Measurements from ENCODE around the gene SH2D7. TPM values are rescaled to one million over a fixed set of nuclear protein-coding genes. Genes with fewer than 3 reads are reported as not detected.
A peak's percentile ranks its signal among the peaks of the same experiment; 100 is the strongest.

The SH2D7 gene
- total and polyA plus RNA-seq, 2 experiments from 2014 or later: 0.31 TPM; not detected in 1

DNA sequence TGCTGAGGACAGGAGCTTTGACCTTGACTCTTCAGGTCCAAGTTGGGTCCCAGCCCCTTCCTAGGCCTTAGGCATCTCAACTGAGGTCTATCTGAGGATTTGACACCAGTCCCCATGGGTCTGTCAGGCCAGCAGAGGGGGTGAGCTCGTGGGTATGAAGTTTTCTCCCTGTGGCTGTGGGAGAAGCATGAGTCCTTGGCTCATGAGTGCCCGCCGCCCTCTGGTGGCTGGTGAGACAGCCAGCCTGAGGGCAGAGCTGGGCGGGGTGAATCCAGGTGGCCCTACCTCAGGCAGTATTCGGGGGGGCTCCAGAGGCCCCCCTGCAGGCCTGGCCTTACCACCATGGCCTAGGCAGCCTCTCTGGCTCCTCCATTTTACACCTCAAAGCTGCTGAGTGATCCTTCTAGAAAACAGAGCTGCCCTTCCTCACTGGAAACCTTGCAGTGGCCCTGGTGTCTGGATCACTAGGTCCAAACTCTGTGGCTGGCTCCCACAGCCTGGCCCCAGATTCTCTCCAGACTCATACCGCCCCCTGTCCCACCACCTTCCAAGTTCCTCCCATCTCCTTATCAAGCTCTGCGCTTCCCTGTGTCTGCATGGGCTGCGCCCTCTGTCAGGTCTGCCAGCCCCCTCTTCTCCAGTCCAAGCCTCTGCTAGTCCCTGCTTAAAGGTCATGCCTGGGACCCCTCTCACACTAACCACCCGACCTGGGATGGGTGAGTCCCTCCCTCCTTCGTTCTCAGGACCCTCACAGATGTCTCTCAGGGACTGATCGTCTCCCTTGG, 16.1 kb downstream of the SH2D7 start:
- H3K4me3 Mint-ChIP-seq: no peak overlapping the region
- H3K36me3 Mint-ChIP-seq (ENCODE audit: low read depth): peaks cover 10% of the 10 kb centered on the region; the same call in 2 of the 3 replicates

DNA sequence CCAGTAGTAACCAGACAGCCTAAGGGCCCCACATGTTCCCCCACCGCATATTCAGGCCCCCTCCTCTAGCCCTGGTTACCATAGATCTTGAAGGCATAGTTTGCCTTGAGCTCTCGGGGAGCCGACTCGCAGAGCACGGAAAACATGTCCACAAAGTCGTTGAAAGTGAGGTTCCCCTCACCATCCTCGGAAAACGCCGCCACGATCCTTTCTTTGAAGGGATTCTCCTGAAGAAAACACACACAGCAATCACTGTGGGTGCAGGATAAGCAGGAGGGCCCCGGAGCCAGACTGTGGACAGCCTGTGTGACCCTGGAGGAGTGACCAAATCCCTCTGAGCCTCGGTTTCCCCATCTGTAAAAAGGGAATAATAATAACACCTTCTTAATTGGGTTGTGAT, 16.8 kb downstream of the SH2D7 start:
- Histone ChIP-seq H4K20me1 (replicated peaks; ENCODE audit: insufficient read depth) (no peaks in the 10 kb centered on the region), H2AFZ (no peak overlapping the region)
- TF ChIP-seq ZNF331 (CRISPR knock-in tag; IDR thresholded peaks at IDR 0.05; ENCODE audit: low read depth) (no peak), ZNF114 (CRISPR knock-in tag; IDR thresholded peaks at IDR 0.05) (no peak), CREB1 (CRISPR knock-in tag; IDR thresholded peaks at IDR 0.05; ENCODE audit: low read depth) (no peak), EZH2 (IDR thresholded peaks at IDR 0.05; ENCODE audit: low read depth, unreplicated experiment) (no peak), STAT1 (IDR thresholded peaks at IDR 0.05; ENCODE audit: unreplicated experiment) (no peak), EZH2phosphoT487 (IDR thresholded peaks at IDR 0.05; ENCODE audit: unreplicated experiment) (no peak), POLR2AphosphoS5 (IDR thresholded peaks at IDR 0.05; ENCODE audit: low read depth) (no peak)
- TF ChIP-seq, protein P1, sequence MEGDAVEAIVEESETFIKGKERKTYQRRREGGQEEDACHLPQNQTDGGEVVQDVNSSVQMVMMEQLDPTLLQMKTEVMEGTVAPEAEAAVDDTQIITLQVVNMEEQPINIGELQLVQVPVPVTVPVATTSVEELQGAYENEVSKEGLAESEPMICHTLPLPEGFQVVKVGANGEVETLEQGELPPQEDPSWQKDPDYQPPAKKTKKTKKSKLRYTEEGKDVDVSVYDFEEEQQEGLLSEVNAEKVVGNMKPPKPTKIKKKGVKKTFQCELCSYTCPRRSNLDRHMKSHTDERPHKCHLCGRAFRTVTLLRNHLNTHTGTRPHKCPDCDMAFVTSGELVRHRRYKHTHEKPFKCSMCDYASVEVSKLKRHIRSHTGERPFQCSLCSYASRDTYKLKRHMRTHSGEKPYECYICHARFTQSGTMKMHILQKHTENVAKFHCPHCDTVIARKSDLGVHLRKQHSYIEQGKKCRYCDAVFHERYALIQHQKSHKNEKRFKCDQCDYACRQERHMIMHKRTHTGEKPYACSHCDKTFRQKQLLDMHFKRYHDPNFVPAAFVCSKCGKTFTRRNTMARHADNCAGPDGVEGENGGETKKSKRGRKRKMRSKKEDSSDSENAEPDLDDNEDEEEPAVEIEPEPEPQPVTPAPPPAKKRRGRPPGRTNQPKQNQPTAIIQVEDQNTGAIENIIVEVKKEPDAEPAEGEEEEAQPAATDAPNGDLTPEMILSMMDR (conservative IDR thresholded peaks at IDR 0.05; ENCODE audit: low read depth in 2 of 2): no peak

More for the DNA sequence above, 16.1 kb downstream of the SH2D7 start:
- H3K27ac ChIP-seq (ENCODE audit: low read depth): 0 out of 2 replicates have a peak overlapping the region, but pooled peaks have one; percentile 66
- H3F3A ChIP-seq (replicated peaks; ENCODE audit: low read depth): no peaks in the 10 kb centered on the region
- Mint-ChIP-seq H3K4me1 (peaks cover 5% of the 10 kb centered on the region), H3K27me3 (ENCODE audit: insufficient read depth, low read depth, poor library complexity) (peaks cover 12% of the 10 kb centered on the region), H3K27ac (no peak overlapping the region; the same call in 1 of the 2 replicates), H3K9me3 (no peaks in the 10 kb centered on the region; the same call in 2 of the 3 replicates)
- no peaks in the 10 kb centered on the region for H3K27me3 ChIP-seq (ENCODE audit: insufficient read depth)
- no peaks in the 10 kb centered on the region for H3K79me2 ChIP-seq (replicated peaks; ENCODE audit: insufficient read depth)
- no peak overlapping the region for H3K4me2 ChIP-seq
- no peak overlapping the region for H2AFZ ChIP-seq
- ATAC-seq (peak; percentile 94), DNase-seq (ENCODE audit: low spot score) (peak; percentile 90)
- H3K4me1 ChIP-seq (ENCODE audit: insufficient read depth): no peaks in the 10 kb centered on the region; the same call in 1 of the 2 replicates
- no peaks in the 10 kb centered on the region for H3K36me3 ChIP-seq (ENCODE audit: insufficient read depth)
- no peaks in the 10 kb centered on the region for H3K9me2 ChIP-seq (ENCODE audit: insufficient read depth)
- TF ChIP-seq, protein P1 (conservative IDR thresholded peaks at IDR 0.05; ENCODE audit: low read depth in 2 of 2): peak; percentile 82 to 89
- TF ChIP-seq, protein P2, sequence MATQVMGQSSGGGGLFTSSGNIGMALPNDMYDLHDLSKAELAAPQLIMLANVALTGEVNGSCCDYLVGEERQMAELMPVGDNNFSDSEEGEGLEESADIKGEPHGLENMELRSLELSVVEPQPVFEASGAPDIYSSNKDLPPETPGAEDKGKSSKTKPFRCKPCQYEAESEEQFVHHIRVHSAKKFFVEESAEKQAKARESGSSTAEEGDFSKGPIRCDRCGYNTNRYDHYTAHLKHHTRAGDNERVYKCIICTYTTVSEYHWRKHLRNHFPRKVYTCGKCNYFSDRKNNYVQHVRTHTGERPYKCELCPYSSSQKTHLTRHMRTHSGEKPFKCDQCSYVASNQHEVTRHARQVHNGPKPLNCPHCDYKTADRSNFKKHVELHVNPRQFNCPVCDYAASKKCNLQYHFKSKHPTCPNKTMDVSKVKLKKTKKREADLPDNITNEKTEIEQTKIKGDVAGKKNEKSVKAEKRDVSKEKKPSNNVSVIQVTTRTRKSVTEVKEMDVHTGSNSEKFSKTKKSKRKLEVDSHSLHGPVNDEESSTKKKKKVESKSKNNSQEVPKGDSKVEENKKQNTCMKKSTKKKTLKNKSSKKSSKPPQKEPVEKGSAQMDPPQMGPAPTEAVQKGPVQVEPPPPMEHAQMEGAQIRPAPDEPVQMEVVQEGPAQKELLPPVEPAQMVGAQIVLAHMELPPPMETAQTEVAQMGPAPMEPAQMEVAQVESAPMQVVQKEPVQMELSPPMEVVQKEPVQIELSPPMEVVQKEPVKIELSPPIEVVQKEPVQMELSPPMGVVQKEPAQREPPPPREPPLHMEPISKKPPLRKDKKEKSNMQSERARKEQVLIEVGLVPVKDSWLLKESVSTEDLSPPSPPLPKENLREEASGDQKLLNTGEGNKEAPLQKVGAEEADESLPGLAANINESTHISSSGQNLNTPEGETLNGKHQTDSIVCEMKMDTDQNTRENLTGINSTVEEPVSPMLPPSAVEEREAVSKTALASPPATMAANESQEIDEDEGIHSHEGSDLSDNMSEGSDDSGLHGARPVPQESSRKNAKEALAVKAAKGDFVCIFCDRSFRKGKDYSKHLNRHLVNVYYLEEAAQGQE (IDR thresholded peaks at IDR 0.05; ENCODE audit: unreplicated experiment): no peak
- TF ChIP-seq CREB1 (CRISPR knock-in tag; IDR thresholded peaks at IDR 0.05; ENCODE audit: low read depth): no peak
- H4K20me1 ChIP-seq (replicated peaks; ENCODE audit: insufficient read depth): no peaks in the 10 kb centered on the region
- no peak overlapping the region for H3K4me3 ChIP-seq

More for the DNA sequence above, 16.8 kb downstream of the SH2D7 start:
- H3K36me3 Mint-ChIP-seq (ENCODE audit: low read depth): peaks cover 10% of the 10 kb centered on the region; the same call in 2 of the 3 replicates
- Histone ChIP-seq H3F3A (replicated peaks; ENCODE audit: low read depth) (no peaks in the 10 kb centered on the region), H3K36me3 (ENCODE audit: insufficient read depth) (no peaks in the 10 kb centered on the region), H3K9me2 (ENCODE audit: insufficient read depth) (no peaks in the 10 kb centered on the region), H3K79me2 (replicated peaks; ENCODE audit: insufficient read depth) (no peaks in the 10 kb centered on the region), H3K27me3 (ENCODE audit: insufficient read depth) (no peaks in the 10 kb centered on the region), H3K4me3 (no peak overlapping the region), H3K4me2 (no peak overlapping the region), H3K27ac (ENCODE audit: low read depth) (no peak overlapping the region), H3K4me1 (ENCODE audit: insufficient read depth) (peaks cover 6% of the 10 kb centered on the region; the same call in 1 of the 2 replicates)
- peaks cover 12% of the 10 kb centered on the region for H3K27me3 Mint-ChIP-seq (ENCODE audit: insufficient read depth, low read depth, poor library complexity)
- H3K27ac Mint-ChIP-seq: no peak overlapping the region
- ATAC-seq (no peak), DNase-seq (ENCODE audit: low spot score) (no peak)
- H3K4me3 Mint-ChIP-seq: no peak overlapping the region
- no peaks in the 10 kb centered on the region; the same call in 2 of the 3 replicates for H3K9me3 Mint-ChIP-seq
- H3K4me1 Mint-ChIP-seq: peaks cover 8% of the 10 kb centered on the region
